H9 (cell line): ENCODE results near the gene ADI1. TPM values are rescaled to one million over a fixed set of nuclear protein-coding genes. Genes with fewer than 3 reads are reported as not detected.

ENCODE experiments used
- DNase-seq: peaks from one replicate; pipeline ENCODE4 v3.0.0-alpha.2; 2017
- H2AFZ ChIP-seq: one replicate; pipeline ENCODE4 v1.6.1; 2013; ENCODE audit warnings: mild to moderate bottlenecking, low read length, control low read depth, moderate library complexity
- H2AK5ac ChIP-seq: 2 replicates; pipeline ENCODE4 v1.6.1; 2013; ENCODE audit warnings: low read length, control low read depth, mixed read lengths; ENCODE audit not compliant: insufficient read length
- H2BK120ac ChIP-seq: one replicate; pipeline ENCODE4 v1.6.1; 2013; ENCODE audit warnings: low read depth, mild to moderate bottlenecking, low read length, control low read depth, inconsistent platforms; ENCODE audit not compliant: poor library complexity, severe bottlenecking
- H2BK12ac ChIP-seq: 2 replicates; pipeline ENCODE4 v1.6.1; 2013; ENCODE audit warnings: low read length, control low read depth, mixed read lengths, low read depth; ENCODE audit not compliant: insufficient read length
- H2BK15ac ChIP-seq: 2 replicates; pipeline ENCODE4 v1.6.1; 2013; ENCODE audit warnings: low read depth, low read length, control low read depth
- H2BK20ac ChIP-seq: one replicate; pipeline ENCODE4 v1.6.1; 2013; ENCODE audit warnings: low read depth, mild to moderate bottlenecking, low read length, control low read depth, inconsistent platforms; ENCODE audit not compliant: poor library complexity, severe bottlenecking
- H2BK5ac ChIP-seq: 2 replicates; pipeline ENCODE4 v1.6.1; 2013; ENCODE audit warnings: low read length, control low read depth, mixed read lengths; ENCODE audit not compliant: insufficient read length
- H3K14ac ChIP-seq: 2 replicates; pipeline ENCODE4 v1.6.1; 2013; ENCODE audit warnings: low read length, control low read depth; ENCODE audit not compliant: insufficient read depth
- H3K18ac ChIP-seq: 2 replicates; pipeline ENCODE4 v1.6.1; 2013; ENCODE audit warnings: low read depth, mild to moderate bottlenecking, mixed read lengths, low read length, control low read depth; ENCODE audit not compliant: insufficient read length
- H3K23ac ChIP-seq: 2 replicates; pipeline ENCODE4 v1.6.1; 2013; ENCODE audit warnings: low read length, control low read depth, mixed read lengths, low read depth; ENCODE audit not compliant: insufficient read length
- H3K23me2 ChIP-seq: 2 replicates; pipeline ENCODE4 v1.6.1; 2013; ENCODE audit warnings: low read depth, mild to moderate bottlenecking, mixed read lengths, low read length, control low read depth; ENCODE audit not compliant: insufficient read length, poor library complexity, severe bottlenecking
- H3K27ac ChIP-seq: 2 replicates; pipeline ENCODE4 v1.5.1; 2013; ENCODE audit warnings: low read length, control low read depth, mixed read lengths, low read depth; ENCODE audit not compliant: insufficient read length
- H3K27me3 ChIP-seq: 2 replicates; pipeline ENCODE4 v1.6.1; 2013; ENCODE audit warnings: low read length, control low read depth, inconsistent platforms; ENCODE audit not compliant: insufficient read depth
- H3K4ac ChIP-seq: 2 replicates; pipeline ENCODE4 v1.6.1; 2013; ENCODE audit warnings: low read depth, mild to moderate bottlenecking, control low read depth, inconsistent platforms, low read length, moderate library complexity
- H3K4me1 ChIP-seq: 2 replicates; pipeline ENCODE4 v1.6.1; 2013; ENCODE audit warnings: low read length, control low read depth, inconsistent platforms; ENCODE audit not compliant: insufficient read depth
- H3K4me2 ChIP-seq: 2 replicates; pipeline ENCODE4 v1.6.1; 2013; ENCODE audit warnings: low read length, control low read depth, mixed read lengths; ENCODE audit not compliant: insufficient read length, insufficient read depth
- H3K56ac ChIP-seq: 2 replicates; pipeline ENCODE4 v1.6.1; 2013; ENCODE audit warnings: low read depth, mild to moderate bottlenecking, mixed read lengths, low read length, control low read depth; ENCODE audit not compliant: insufficient read length
- H3K79me1 ChIP-seq: 2 replicates; pipeline ENCODE4 v1.6.1; 2013; ENCODE audit warnings: low read depth, mild to moderate bottlenecking, moderate library complexity, low read length, control low read depth, inconsistent platforms; ENCODE audit not compliant: insufficient read depth, poor library complexity, severe bottlenecking
- H3K79me2 ChIP-seq: 2 replicates; pipeline ENCODE4 v1.6.1; 2013; ENCODE audit warnings: low read length, control low read depth, inconsistent platforms; ENCODE audit not compliant: insufficient read depth
- H3K9ac ChIP-seq: 2 replicates; pipeline ENCODE4 v1.6.1; 2013; ENCODE audit warnings: low read length, control low read depth, mixed read lengths; ENCODE audit not compliant: insufficient read length; ENCODE audit errors: extremely low read depth
- H3K9me3 ChIP-seq: one replicate; pipeline ENCODE4 v1.6.1; 2013; ENCODE audit warnings: low read depth, low read length, inconsistent platforms; ENCODE audit not compliant: control insufficient read depth
- H3T11ph ChIP-seq: one replicate; pipeline ENCODE4 v1.6.1; 2013; ENCODE audit warnings: mild to moderate bottlenecking, low read length, control low read depth, inconsistent platforms
- H4K20me1 ChIP-seq: one replicate; pipeline ENCODE4 v1.6.1; 2013; ENCODE audit not compliant: control insufficient read depth, insufficient read length, insufficient read depth
- H4K5ac ChIP-seq: 2 replicates; pipeline ENCODE4 v1.6.1; 2013; ENCODE audit warnings: low read depth, mild to moderate bottlenecking, mixed read lengths, low read length, control low read depth; ENCODE audit not compliant: insufficient read length
- H4K8ac ChIP-seq: replicated peaks from 2 replicates; pipeline ENCODE4 v1.6.1; 2013; ENCODE audit warnings: low read length, control low read depth, mixed read lengths, low read depth; ENCODE audit not compliant: insufficient read length
- H4K91ac ChIP-seq: 2 replicates; pipeline ENCODE4 v1.6.1; 2013; ENCODE audit warnings: low read depth, mild to moderate bottlenecking, moderate library complexity, mixed read lengths, low read length, control low read depth; ENCODE audit not compliant: insufficient read length
- H3K27ac Mint-ChIP-seq, 3 experiments: 2 replicates in 2 of 3; 3 replicates in 1 of 3; pipeline ENCODE4 v1.8.0; 2020 to 2021; ENCODE audit warnings: mixed read lengths in 3 of 3, mild to moderate bottlenecking in 1 of 3, moderate library complexity in 1 of 3
- H3K27me3 Mint-ChIP-seq: 2 replicates; pipeline ENCODE4 v1.8.0; 2021; ENCODE audit warnings: low read depth, mild to moderate bottlenecking, moderate library complexity, mixed read lengths
- H3K36me3 Mint-ChIP-seq, 3 experiments: 2 replicates in 2 of 3; 3 replicates in 1 of 3; pipeline ENCODE4 v1.8.0; 2020 to 2021; ENCODE audit warnings: low read depth in 3 of 3, mixed read lengths in 3 of 3; ENCODE audit not compliant: insufficient read depth in 1 of 3
- H3K4me1 Mint-ChIP-seq, 2 experiments: 2 replicates each; pipeline ENCODE4 v1.8.0; 2020; ENCODE audit warnings: mixed read lengths in 2 of 2
- H3K4me3 Mint-ChIP-seq, 2 experiments: 2 replicates in 1 of 2; 3 replicates in 1 of 2; pipeline ENCODE4 v1.8.0; 2020 to 2021; ENCODE audit warnings: mild to moderate bottlenecking in 2 of 2, mixed read lengths in 2 of 2, moderate library complexity in 1 of 2
- H3K9me3 Mint-ChIP-seq, 2 experiments: 2 replicates in 1 of 2; 3 replicates in 1 of 2; pipeline ENCODE4 v1.8.0; 2020; ENCODE audit warnings: mild to moderate bottlenecking in 2 of 2, mixed read lengths in 2 of 2, moderate library complexity in 1 of 2
- WGBS: extraction: QIAGEN DNeasy Blood & Tissue Kit; methylation state at CpG from one replicate; pipeline ENCODE4 v1.1.7; 2013; ENCODE audit warnings: missing lambda C conversion rate, low lambda C conversion rate, mixed read lengths; ENCODE audit not compliant: insufficient read length; ENCODE audit errors: extremely low coverage; 5-methylcytosine and 5-hydroxymethylcytosine counted together
- total RNA-seq: library from RNA; stranded (reverse); gene quantifications from 2 replicates; pipeline ENCODE4 v1.2.1, GENCODE V29; 2021
- TF ChIP-seq, protein P1 (sequence below): fragments of 200-600 bp; sonication (generic); conservative IDR thresholded peaks from 3 replicates; pipeline ENCODE4 v1.8.0; 2021; ENCODE audit warnings: antibody characterized with exemption, mild to moderate bottlenecking

The ADI1 gene
- total RNA-seq, 1 experiment from 2014 or later = 23.4 TPM

- no peak overlapping the region for H3K14ac ChIP-seq
- TF ChIP-seq, protein P1, sequence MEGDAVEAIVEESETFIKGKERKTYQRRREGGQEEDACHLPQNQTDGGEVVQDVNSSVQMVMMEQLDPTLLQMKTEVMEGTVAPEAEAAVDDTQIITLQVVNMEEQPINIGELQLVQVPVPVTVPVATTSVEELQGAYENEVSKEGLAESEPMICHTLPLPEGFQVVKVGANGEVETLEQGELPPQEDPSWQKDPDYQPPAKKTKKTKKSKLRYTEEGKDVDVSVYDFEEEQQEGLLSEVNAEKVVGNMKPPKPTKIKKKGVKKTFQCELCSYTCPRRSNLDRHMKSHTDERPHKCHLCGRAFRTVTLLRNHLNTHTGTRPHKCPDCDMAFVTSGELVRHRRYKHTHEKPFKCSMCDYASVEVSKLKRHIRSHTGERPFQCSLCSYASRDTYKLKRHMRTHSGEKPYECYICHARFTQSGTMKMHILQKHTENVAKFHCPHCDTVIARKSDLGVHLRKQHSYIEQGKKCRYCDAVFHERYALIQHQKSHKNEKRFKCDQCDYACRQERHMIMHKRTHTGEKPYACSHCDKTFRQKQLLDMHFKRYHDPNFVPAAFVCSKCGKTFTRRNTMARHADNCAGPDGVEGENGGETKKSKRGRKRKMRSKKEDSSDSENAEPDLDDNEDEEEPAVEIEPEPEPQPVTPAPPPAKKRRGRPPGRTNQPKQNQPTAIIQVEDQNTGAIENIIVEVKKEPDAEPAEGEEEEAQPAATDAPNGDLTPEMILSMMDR = no peak
- H3K9me3 ChIP-seq = no peaks in the 10 kb centered on the region
- H3K27me3 Mint-ChIP-seq = no peaks in the 10 kb centered on the region
- no peak overlapping the region for H4K5ac ChIP-seq
- H2BK5ac ChIP-seq = no peak overlapping the region
- no peak overlapping the region for H3K27ac ChIP-seq
- no peaks in the 10 kb centered on the region for H4K20me1 ChIP-seq
- H3K27ac Mint-ChIP-seq = peak overlapping the region in 2 of 3 experiments; percentile 62 to 93; a peak in 3 of 7 replicates
- H4K8ac ChIP-seq = no peak overlapping the region
- no peak overlapping the region for H4K91ac ChIP-seq
- no peak overlapping the region for H2BK120ac ChIP-seq
- no peak overlapping the region for H2BK15ac ChIP-seq
- no peak overlapping the region for H3K23ac ChIP-seq
- H3K4ac ChIP-seq = no peak overlapping the region
- DNase-seq = peak; percentile 72
- H2BK20ac ChIP-seq = no peak overlapping the region
- H2AFZ ChIP-seq = no peak overlapping the region
- WGBS = no CpG with 5 or more reads among the region's 10 CpGs
- no peaks in the 10 kb centered on the region for H3K23me2 ChIP-seq
- H3K79me1 ChIP-seq = no peaks in the 10 kb centered on the region
- H3T11ph ChIP-seq = no peak overlapping the region
- no peaks in the 10 kb centered on the region for H3K79me2 ChIP-seq
- no peak overlapping the region for H3K9ac ChIP-seq
- no peak overlapping the region for H2BK12ac ChIP-seq
- peaks cover 0 to 18% (median 2%) of the 10 kb centered on the region in 3 experiments; a peak in 3 of 7 replicates for H3K36me3 Mint-ChIP-seq
- H3K4me3 Mint-ChIP-seq = peak overlapping the region in 1 of 2 experiments; percentile 15; a peak in 1 of 5 replicates
- H3K4me1 Mint-ChIP-seq = peaks cover 17 to 28% of the 10 kb centered on the region in 2 experiments
- no peaks in the 10 kb centered on the region for H3K9me3 Mint-ChIP-seq
- H3K18ac ChIP-seq = no peak overlapping the region
- H3K56ac ChIP-seq = no peak overlapping the region
- H3K4me1 ChIP-seq = no peaks in the 10 kb centered on the region
- H3K4me2 ChIP-seq = no peak overlapping the region
- no peaks in the 10 kb centered on the region for H3K27me3 ChIP-seq
- H2AK5ac ChIP-seq = no peak overlapping the region
These were observed 25.7 kb downstream of the ADI1 start for GRCh38 chr2:3493615-3494007.
